Smooth muscle cell (in vitro differentiated cells): ENCODE measurements around the gene MT1X. TPM values are rescaled to one million over a fixed set of nuclear protein-coding genes. Genes with fewer than 3 reads are reported as not detected.
"Not testable (repeated sequence)": the region's sequence is repeated elsewhere in the genome, so short reads cannot be mapped to it uniquely, and the experiment has no call there.

ENCODE experiments used
- DNase-seq: peaks from one replicate; lab custom pipeline; 2025; ENCODE audit not compliant: unreplicated experiment; lab: John Stamatoyannopoulos, UW
- H2AFZ ChIP-seq: fragments of 200-600 bp; sonication (generic); 2 replicates; pipeline ENCODE4 v1.6.0; 2016; ENCODE audit warnings: antibody characterized with exemption, low read depth, mild to moderate bottlenecking
- H3F3A ChIP-seq: fragments of 200-600 bp; sonication (generic); 2 replicates; pipeline ENCODE4 v1.6.0; 2017; ENCODE audit warnings: antibody characterized with exemption, low read depth
- H3K27ac ChIP-seq: fragments of 200-600 bp; sonication (generic); 2 replicates; pipeline ENCODE4 v1.5.1; 2016; ENCODE audit warnings: low read depth, mild to moderate bottlenecking
- H3K27me3 ChIP-seq: fragments of 200-600 bp; sonication (generic); 2 replicates; pipeline ENCODE4 v1.6.1; 2016; ENCODE audit warnings: low read depth, mild to moderate bottlenecking
- H3K36me3 ChIP-seq: fragments of 200-600 bp; sonication (generic); 2 replicates; pipeline ENCODE4 v1.5.1; 2016; ENCODE audit warnings: low read depth
- H3K4me1 ChIP-seq: fragments of 200-600 bp; sonication (generic); 2 replicates; pipeline ENCODE4 v1.5.1; 2016; ENCODE audit warnings: low read depth
- H3K4me2 ChIP-seq: fragments of 200-600 bp; sonication (generic); 2 replicates; pipeline ENCODE4 v1.6.0; 2016; ENCODE audit warnings: mild to moderate bottlenecking
- H3K4me3 ChIP-seq: fragments of 200-600 bp; sonication (generic); 2 replicates; pipeline ENCODE4 v1.5.1; 2016; ENCODE audit warnings: mild to moderate bottlenecking
- H3K79me2 ChIP-seq: fragments of 200-600 bp; sonication (generic); 2 replicates; pipeline ENCODE4 v1.6.0; 2016; ENCODE audit warnings: low read depth, mild to moderate bottlenecking
- H3K9ac ChIP-seq: fragments of 200-600 bp; sonication (generic); 2 replicates; pipeline ENCODE4 v1.6.0; 2016; ENCODE audit warnings: low read depth
- H3K9me3 ChIP-seq: fragments of 200-600 bp; sonication (generic); replicated peaks from 2 replicates; pipeline ENCODE4 v1.5.1; 2016; ENCODE audit warnings: low read depth
- H4K20me1 ChIP-seq: fragments of 200-600 bp; sonication (generic); 2 replicates; pipeline ENCODE4 v1.6.0; 2016; ENCODE audit warnings: low read depth
- CTCF ChIP-seq: fragments of 200-600 bp; sonication (generic); IDR thresholded peaks from 2 replicates; pipeline ENCODE4 v1.5.1; 2017; ENCODE audit warnings: borderline replicate concordance, mild to moderate bottlenecking, antibody characterized with exemption; ENCODE audit not compliant: insufficient read depth, poor library complexity, severe bottlenecking
- WGBS: methylation state at CpG from one replicate; pipeline ENCODE4 v1.1.7; 2016; ENCODE audit warnings: low lambda C conversion rate; 5-methylcytosine and 5-hydroxymethylcytosine counted together
- polyA plus RNA-seq: library from polyadenylated mRNA; unstranded; fragments of >200 nt; fragmentation: Nextera tagmentation; extraction: Ambion mirVana; gene quantifications from 2 replicates; pipeline ENCODE4 v1.2.1, GENCODE V29; 2016
- total RNA-seq: library from RNA; depleted of rRNA; stranded (reverse); fragments of >200 nt; gene quantifications from 2 replicates; pipeline ENCODE4 v1.2.3, GENCODE V29; 2014

Gene MT1X
- total and polyA plus RNA-seq, 2 experiments from 2014 or later, result 0.76 to 11.7 TPM

- H3K36me3 ChIP-seq, result no peaks in the 10 kb centered on the region
- WGBS, result 54% methylated on average over 2 of the region's 2 CpGs
- no peak overlapping the region for H3K4me2 ChIP-seq
- H3F3A ChIP-seq, result no peaks in the 10 kb centered on the region
- no peaks in the 10 kb centered on the region for H3K4me1 ChIP-seq
- no peak overlapping the region for H3K4me3 ChIP-seq
- no peak for TF ChIP-seq CTCF
- H3K79me2 ChIP-seq, result no peaks in the 10 kb centered on the region
- no peak overlapping the region for H3K27ac ChIP-seq
- H3K9ac ChIP-seq, result no peak overlapping the region
- H4K20me1 ChIP-seq, result no peaks in the 10 kb centered on the region
- DNase-seq, result no peak
- H3K9me3 ChIP-seq, result no peaks in the 10 kb centered on the region
- H3K27me3 ChIP-seq, result peaks cover 100% of the 10 kb centered on the region
- H2AFZ ChIP-seq, result no peak overlapping the region
These were observed 11.7 kb upstream of the MT1X start for GRCh38 chr16:56670620-56670934.

- peaks cover 100% of the 10 kb centered on the region for H3K27me3 ChIP-seq
- 79% methylated on average over 2 of the region's 2 CpGs for WGBS
- not testable (repeated sequence) for H3K4me3 ChIP-seq, H3F3A ChIP-seq, H3K4me2 ChIP-seq, H3K36me3 ChIP-seq, H3K9me3 ChIP-seq, H3K27ac ChIP-seq, DNase-seq, H4K20me1 ChIP-seq, H3K9ac ChIP-seq, H2AFZ ChIP-seq, H3K4me1 ChIP-seq, H3K79me2 ChIP-seq
These were observed 10.6 kb upstream of the MT1X start for GRCh38 chr16:56671691-56672090.

GRCh38 chr16:56672171-56672570 lies 10.1 kb upstream of the MT1X start:
- peaks cover 100% of the 10 kb centered on the region for H3K27me3 ChIP-seq
- WGBS, result 81% methylated on average over 3 of the region's 3 CpGs
- H3F3A ChIP-seq, H2AFZ ChIP-seq, DNase-seq, H3K4me2 ChIP-seq, H3K27ac ChIP-seq, H3K9ac ChIP-seq, H3K4me1 ChIP-seq, H3K9me3 ChIP-seq, H3K36me3 ChIP-seq, H3K4me3 ChIP-seq, H4K20me1 ChIP-seq, H3K79me2 ChIP-seq: not testable (repeated sequence)

DNA sequence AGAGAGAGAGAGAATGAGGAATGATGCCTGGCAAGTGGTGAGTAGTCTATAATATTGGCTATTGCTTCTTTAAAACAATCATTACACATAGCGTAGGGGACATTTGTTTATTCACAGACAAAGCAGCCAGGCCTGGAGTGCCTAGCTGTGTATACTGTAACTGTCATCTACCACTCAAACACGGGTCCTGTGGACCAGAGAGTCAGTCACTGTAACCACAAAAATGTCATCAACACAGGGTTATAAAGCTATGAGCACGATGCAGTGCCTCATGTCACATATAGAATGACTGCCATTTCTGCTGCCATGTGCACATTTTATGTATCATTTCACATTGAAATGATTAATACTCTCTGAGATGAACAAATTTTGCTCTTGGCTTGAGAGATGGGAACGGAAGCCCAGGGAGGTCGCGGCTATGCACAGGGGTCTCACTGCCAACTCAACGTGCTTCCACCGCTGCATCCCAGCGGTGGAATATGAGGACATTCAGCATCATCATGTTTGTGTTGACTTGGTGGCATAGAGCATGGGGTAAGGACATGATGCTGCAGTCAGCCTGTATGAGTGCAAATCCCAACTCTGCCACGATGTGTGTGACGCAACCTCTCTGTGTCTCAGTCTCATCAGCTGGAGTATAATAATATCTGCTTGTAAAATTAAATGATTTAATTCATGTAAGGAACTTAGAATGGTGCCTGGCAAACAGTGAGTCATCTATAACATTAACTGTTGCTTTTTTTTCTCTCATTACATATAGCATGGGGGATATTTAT lies 9.3 kb upstream of the MT1X start:
- H3K9me3 ChIP-seq, result no peaks in the 10 kb centered on the region
- no peaks in the 10 kb centered on the region for H3F3A ChIP-seq
- WGBS, result 74% methylated on average over 11 of the region's 11 CpGs
- no peaks in the 10 kb centered on the region for H3K36me3 ChIP-seq
- H3K4me3 ChIP-seq, result no peak overlapping the region
- H3K9ac ChIP-seq, result no peak overlapping the region
- no peak overlapping the region for H3K27ac ChIP-seq
- no peak overlapping the region for H2AFZ ChIP-seq
- no peaks in the 10 kb centered on the region for H3K79me2 ChIP-seq
- no peak for TF ChIP-seq CTCF
- H4K20me1 ChIP-seq, result no peaks in the 10 kb centered on the region
- H3K27me3 ChIP-seq, result peaks cover 100% of the 10 kb centered on the region
- H3K4me1 ChIP-seq, result no peaks in the 10 kb centered on the region
- no peak for DNase-seq
- no peak overlapping the region for H3K4me2 ChIP-seq
